GM23248 (cell line): Measurements from ENCODE around the gene IFT122.

Experiments used
- EZH2 ChIP-seq: fragments of 200-600 bp; sonication (generic); IDR thresholded peaks from 2 replicates; pipeline ENCODE4 v1.6.1; 2018; ENCODE audit warnings: antibody characterized with exemption, mild to moderate bottlenecking; ENCODE audit not compliant: insufficient read depth, poor library complexity, severe bottlenecking
- EZH2phosphoT487 ChIP-seq: fragments of 200-600 bp; sonication (generic); IDR thresholded peaks from 2 replicates; pipeline ENCODE4 v1.6.1; 2018; ENCODE audit warnings: antibody characterized with exemption, moderate library complexity, mild to moderate bottlenecking, low read depth; ENCODE audit not compliant: insufficient read depth

DNA sequence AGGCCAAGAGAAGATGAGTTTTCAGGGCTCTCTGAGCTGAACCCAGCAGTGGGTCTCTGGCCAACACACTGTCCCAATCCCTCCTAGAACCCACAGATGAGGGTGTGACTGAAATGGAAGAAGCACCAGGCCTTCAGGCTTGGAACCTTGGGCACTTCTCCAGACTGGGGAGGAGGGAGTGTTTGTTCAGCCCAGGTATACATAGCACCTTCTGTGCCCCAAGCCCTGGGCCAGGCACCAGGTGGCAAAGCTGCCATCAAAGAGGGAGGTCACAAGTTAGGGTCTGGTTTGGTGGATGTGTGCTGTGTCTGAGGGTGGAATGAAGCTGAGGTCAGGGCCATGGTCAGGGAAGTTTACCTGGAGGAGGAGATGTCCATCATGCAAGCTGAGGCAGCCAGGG lies 72.6 kb downstream of the IFT122 start:
- TF ChIP-seq EZH2phosphoT487 (no peak), EZH2 (no peak)
